ENCODE data around the gene TUBE1. TPM values are rescaled to one million over a fixed set of nuclear protein-coding genes. Genes with fewer than 3 reads are reported as not detected.

TUBE1 gene
- total RNA-seq, 6 donors from 2014 or later = 12.5 to 48.6 (median 21.0) TPM

- TF ChIP-seq POLR2A (IDR thresholded peaks at IDR 0.05) (no peak), POLR2AphosphoS5 (IDR thresholded peaks at IDR 0.05) (no peak), EP300 (IDR thresholded peaks at IDR 0.05) (no peak), CTCF (IDR thresholded peaks at IDR 0.05) (no peak)
- no peaks in the 10 kb centered on the region for H3K36me3 ChIP-seq
- no peaks in the 10 kb centered on the region for H3K27me3 ChIP-seq
- no peak for ATAC-seq (ENCODE audit: low FRiP score in 2 of 2)
- no peak for DNase-seq
- no peak overlapping the region for H3K27ac ChIP-seq
- no peaks in the 10 kb centered on the region for H3K9me3 ChIP-seq
- H3K4me1 ChIP-seq = peaks cover 0 to 5% (median 0%) of the 10 kb centered on the region in 4 donors
- no peak overlapping the region for H3K4me3 ChIP-seq
Measured at GRCh38 chr6:112022749-112023148, 64.5 kb downstream of the TUBE1 start.

- ATAC-seq (ENCODE audit: low FRiP score in 2 of 2) (no peak), DNase-seq (no peak)
- H3K27ac ChIP-seq = no peak overlapping the region
- H3K4me3 ChIP-seq = no peak overlapping the region
- 62 to 63% methylated on average over 6 of the region's 6 CpGs for WGBS, 2 donors
- H3K27me3 ChIP-seq = no peaks in the 10 kb centered on the region
- no peaks in the 10 kb centered on the region for H3K9me3 ChIP-seq
- TF ChIP-seq POLR2A (IDR thresholded peaks at IDR 0.05) (no peak), POLR2AphosphoS5 (IDR thresholded peaks at IDR 0.05) (no peak), EP300 (IDR thresholded peaks at IDR 0.05) (no peak), CTCF (IDR thresholded peaks at IDR 0.05) (no peak)
- no peaks in the 10 kb centered on the region for H3K36me3 ChIP-seq
- H3K4me1 ChIP-seq = peaks cover 0 to 5% (median 0%) of the 10 kb centered on the region in 4 donors
Measured at GRCh38 chr6:112021691-112022310, 65.5 kb downstream of the TUBE1 start.

Other genes with a start within 250 kb of the TUBE1 start
- 100 to 1,000 TPM in 4 of 6 donors, 10 to 100 TPM in 2; 69.1 to 181 (median 113) TPM for gene FYN, start 214.0 kb downstream of the TUBE1 start, total RNA-seq
- gene CCN6, start 33.4 kb downstream of the TUBE1 start, total RNA-seq = not detected
- 10 to 100 TPM in 3 of 6 donors, 1 to 10 TPM in 3; 3.1 to 14.0 (median 10.4) TPM for gene FAM229B, start 109 bp upstream of the TUBE1 start, total RNA-seq
- gene LAMA4, start 167.1 kb upstream of the TUBE1 start, total RNA-seq = 100 to 1,000 TPM in 2 of 6 donors, 10 to 100 TPM in 4; 29.5 to 119 (median 58.9) TPM